Activated B cell treated with CpG ODN at 0.5 μM for 24 hours (primary cell): ENCODE measurements around the gene LIPC. TPM values are rescaled to one million over a fixed set of nuclear protein-coding genes. Genes with fewer than 3 reads are reported as not detected.

ENCODE experiments used
- ATAC-seq: fragments of 200-7000 bp; cut with Tn5 transposase; one replicate; pipeline ENCODE4 v1.10.0; 2021; ENCODE audit warnings: low read depth, mild to moderate bottlenecking, moderate library complexity
- CTCF ChIA-PET: fragments of 350-600 bp; sonication (Branson Sonifier 250); formaldehyde crosslinking; loops from one replicate; lab custom pipeline; 2021; ENCODE audit warnings: antibody characterized with exemption; lab: Charles Lee
- POLR2A ChIA-PET: fragments of 350-600 bp; sonication (Branson Sonifier 250); formaldehyde crosslinking; loops from one replicate; lab custom pipeline; 2021; ENCODE audit warnings: antibody characterized with exemption; lab: Charles Lee
- DNase-seq: peaks from one replicate; pipeline ENCODE4 v3.0.0; 2022
- H3K27ac Mint-ChIP-seq: one replicate; pipeline ENCODE4 v1.8.0; 2020; ENCODE audit warnings: mixed read lengths
- H3K27me3 Mint-ChIP-seq: one replicate; pipeline ENCODE4 v1.8.0; 2021; ENCODE audit warnings: mixed read lengths
- H3K36me3 Mint-ChIP-seq: one replicate; pipeline ENCODE4 v1.8.0; 2021; ENCODE audit warnings: low read depth, mixed read lengths
- H3K4me1 Mint-ChIP-seq: one replicate; pipeline ENCODE4 v1.8.0; 2021; ENCODE audit warnings: mixed read lengths
- H3K4me3 Mint-ChIP-seq: one replicate; pipeline ENCODE4 v1.8.0; 2020; ENCODE audit warnings: mild to moderate bottlenecking, mixed read lengths
- H3K9me3 Mint-ChIP-seq: one replicate; pipeline ENCODE4 v1.8.0; 2020; ENCODE audit warnings: mixed read lengths
- intact Hi-C: fragments of 100-400 bp; cut with micrococcal nuclease; formaldehyde crosslinking; loops from one replicate; pipeline ENCODE4 v1.15.1; 2024
- total RNA-seq: library from RNA; stranded (reverse); gene quantifications from 2 replicates; pipeline ENCODE4 v1.2.3, GENCODE V29; 2022
- TF ChIP-seq, protein P1 (sequence below): fragments of 200-600 bp; IDR thresholded peaks from one replicate; pipeline ENCODE4 v1.8.0; 2022; ENCODE audit warnings: antibody characterized with exemption, mild to moderate bottlenecking

Gene LIPC
- total RNA-seq, 1 donor from 2014 or later, result not detected

DNA sequence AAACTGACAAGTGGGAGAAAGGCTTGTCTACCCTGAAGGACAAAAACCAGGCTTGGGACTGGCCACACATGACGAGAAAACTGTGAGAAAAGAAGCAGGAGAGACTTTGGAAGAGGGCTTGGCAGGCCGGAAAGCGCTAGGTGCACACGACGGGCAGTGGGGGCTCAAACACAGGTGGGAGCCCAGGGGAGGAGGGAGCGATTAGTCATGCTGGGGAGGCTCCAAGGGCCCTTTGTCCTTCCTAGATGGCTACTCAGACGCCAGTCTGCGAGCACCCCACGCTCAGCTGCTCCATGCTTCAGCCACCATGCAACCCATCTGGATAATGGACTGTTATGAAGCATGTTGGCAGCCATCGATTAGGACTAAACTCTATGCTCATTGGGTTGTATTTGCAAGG is 17.1 kb downstream of the LIPC start:
- H3K4me1 Mint-ChIP-seq, result no peaks in the 10 kb centered on the region
- no peaks in the 10 kb centered on the region for H3K36me3 Mint-ChIP-seq
- ChIA-PET CTCF (no interaction called here), POLR2A (no interaction called here)
- ATAC-seq (no peak), DNase-seq (no peak)
- no peak overlapping the region for H3K4me3 Mint-ChIP-seq
- intact Hi-C loops, result no loop called here
- TF ChIP-seq, protein P1, sequence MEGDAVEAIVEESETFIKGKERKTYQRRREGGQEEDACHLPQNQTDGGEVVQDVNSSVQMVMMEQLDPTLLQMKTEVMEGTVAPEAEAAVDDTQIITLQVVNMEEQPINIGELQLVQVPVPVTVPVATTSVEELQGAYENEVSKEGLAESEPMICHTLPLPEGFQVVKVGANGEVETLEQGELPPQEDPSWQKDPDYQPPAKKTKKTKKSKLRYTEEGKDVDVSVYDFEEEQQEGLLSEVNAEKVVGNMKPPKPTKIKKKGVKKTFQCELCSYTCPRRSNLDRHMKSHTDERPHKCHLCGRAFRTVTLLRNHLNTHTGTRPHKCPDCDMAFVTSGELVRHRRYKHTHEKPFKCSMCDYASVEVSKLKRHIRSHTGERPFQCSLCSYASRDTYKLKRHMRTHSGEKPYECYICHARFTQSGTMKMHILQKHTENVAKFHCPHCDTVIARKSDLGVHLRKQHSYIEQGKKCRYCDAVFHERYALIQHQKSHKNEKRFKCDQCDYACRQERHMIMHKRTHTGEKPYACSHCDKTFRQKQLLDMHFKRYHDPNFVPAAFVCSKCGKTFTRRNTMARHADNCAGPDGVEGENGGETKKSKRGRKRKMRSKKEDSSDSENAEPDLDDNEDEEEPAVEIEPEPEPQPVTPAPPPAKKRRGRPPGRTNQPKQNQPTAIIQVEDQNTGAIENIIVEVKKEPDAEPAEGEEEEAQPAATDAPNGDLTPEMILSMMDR, result no peak
- no peaks in the 10 kb centered on the region for H3K9me3 Mint-ChIP-seq
- H3K27ac Mint-ChIP-seq, result no peak overlapping the region
- no peaks in the 10 kb centered on the region for H3K27me3 Mint-ChIP-seq

DNA sequence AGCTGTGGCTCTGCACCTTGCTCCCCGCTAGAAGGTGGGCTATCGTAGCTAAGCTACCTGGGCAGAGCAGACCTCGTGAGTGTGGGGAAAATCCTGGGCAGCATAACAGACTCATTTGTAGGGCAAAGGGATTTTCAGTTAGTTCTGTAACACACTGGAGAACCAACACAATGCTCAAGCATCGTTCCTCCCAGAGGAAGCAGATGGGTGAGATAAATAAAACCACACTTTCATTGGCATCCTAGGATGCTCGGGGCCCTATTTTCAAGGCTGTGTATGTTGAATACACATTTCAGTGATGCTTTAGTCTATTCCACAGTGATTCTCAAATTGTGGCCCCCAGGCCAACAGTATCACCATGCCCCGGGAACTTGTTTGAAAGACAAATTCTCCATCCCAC is 20.0 kb downstream of the LIPC start:
- no peaks in the 10 kb centered on the region for H3K4me1 Mint-ChIP-seq

DNA sequence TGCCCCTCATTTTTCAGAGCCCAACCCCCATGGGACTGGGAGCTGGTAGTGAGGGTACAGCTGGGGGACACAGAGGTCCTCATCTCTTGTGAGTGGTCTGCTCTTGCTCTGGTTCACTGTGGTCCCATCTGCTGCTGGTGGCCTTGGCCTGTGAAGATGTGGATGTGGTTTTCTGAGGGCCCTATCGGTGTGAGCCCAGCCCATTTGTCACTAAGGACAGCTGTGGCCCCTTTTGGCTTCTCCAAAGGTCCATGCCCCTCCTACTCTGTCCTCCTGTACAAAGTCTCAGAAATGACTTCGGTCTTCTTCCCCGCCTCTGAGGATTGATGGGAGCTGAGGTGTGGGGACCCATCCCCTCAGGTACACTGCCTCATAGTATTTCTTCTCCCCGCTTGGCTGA is 21.0 kb downstream of the LIPC start:
- intact Hi-C loops, result no loop called here
- TF ChIP-seq, protein P1, result no peak
- Mint-ChIP-seq H3K27me3 (peaks cover 6% of the 10 kb centered on the region), H3K4me3 (no peak overlapping the region), H3K27ac (no peak overlapping the region), H3K36me3 (no peaks in the 10 kb centered on the region), H3K9me3 (no peaks in the 10 kb centered on the region), H3K4me1 (no peaks in the 10 kb centered on the region)
- DNase-seq (no peak), ATAC-seq (no peak)
- ChIA-PET POLR2A (no interaction called here), CTCF (no interaction called here)

More for the DNA sequence above, 20.0 kb downstream of the LIPC start:
- H3K27me3 Mint-ChIP-seq, result no peaks in the 10 kb centered on the region
- no peak overlapping the region for H3K27ac Mint-ChIP-seq
- CTCF ChIA-PET, result no interaction called here
- no peaks in the 10 kb centered on the region for H3K9me3 Mint-ChIP-seq
- H3K36me3 Mint-ChIP-seq, result no peaks in the 10 kb centered on the region
- DNase-seq, result no peak
- H3K4me3 Mint-ChIP-seq, result no peak overlapping the region
- intact Hi-C loops, result no loop called here
- TF ChIP-seq, protein P1, result no peak
- POLR2A ChIA-PET, result no interaction called here
- ATAC-seq, result no peak

DNA sequence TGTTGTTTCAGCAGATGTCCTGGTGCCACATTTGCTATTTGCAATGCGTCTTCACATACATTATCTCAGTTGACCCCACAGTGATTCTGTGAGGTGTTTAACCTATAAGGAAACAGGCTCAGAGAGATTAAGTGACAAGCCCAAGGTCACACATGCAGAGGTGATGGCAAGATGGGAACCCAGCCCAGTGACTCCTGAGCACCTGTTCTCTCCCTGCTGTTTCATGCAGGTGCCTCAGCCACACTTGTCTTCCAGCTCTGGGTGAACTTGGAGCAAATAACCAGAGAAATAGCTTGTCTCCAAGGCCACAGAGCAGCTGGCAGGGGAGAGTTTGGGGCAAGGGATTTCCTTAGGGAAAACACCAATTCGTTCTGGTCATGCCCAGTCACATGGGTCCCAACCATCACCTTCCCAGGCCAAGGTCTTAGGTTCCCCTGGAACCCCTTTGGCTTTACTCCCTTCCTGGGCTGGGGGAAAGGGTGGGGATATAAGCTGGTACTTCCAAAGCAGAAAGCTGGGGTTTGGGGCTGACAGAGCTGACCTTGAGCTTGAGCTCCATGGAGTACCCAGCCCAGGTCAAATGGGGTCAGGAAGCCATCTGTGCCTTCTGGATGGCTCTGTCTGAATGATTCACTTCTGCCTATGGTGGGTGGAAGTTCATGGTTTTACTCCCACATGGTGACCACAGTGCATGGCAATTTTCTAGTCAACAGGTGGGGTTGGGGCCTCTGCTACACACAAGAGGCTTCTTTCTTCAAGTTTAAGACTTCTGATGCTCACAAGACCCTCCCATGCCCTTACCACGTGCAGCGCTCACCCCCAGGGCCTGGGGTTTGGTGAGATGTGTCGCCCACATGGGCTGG is 22.4 kb downstream of the LIPC start:
- Mint-ChIP-seq H3K4me3 (no peak overlapping the region), H3K9me3 (no peaks in the 10 kb centered on the region), H3K4me1 (no peaks in the 10 kb centered on the region), H3K27me3 (peaks cover 6% of the 10 kb centered on the region), H3K27ac (no peak overlapping the region), H3K36me3 (no peaks in the 10 kb centered on the region)
- ChIA-PET POLR2A (no interaction called here), CTCF (no interaction called here)
- no peak for DNase-seq
- TF ChIP-seq, protein P1, result no peak
- intact Hi-C loops, result no loop called here
- no peak for ATAC-seq

DNA sequence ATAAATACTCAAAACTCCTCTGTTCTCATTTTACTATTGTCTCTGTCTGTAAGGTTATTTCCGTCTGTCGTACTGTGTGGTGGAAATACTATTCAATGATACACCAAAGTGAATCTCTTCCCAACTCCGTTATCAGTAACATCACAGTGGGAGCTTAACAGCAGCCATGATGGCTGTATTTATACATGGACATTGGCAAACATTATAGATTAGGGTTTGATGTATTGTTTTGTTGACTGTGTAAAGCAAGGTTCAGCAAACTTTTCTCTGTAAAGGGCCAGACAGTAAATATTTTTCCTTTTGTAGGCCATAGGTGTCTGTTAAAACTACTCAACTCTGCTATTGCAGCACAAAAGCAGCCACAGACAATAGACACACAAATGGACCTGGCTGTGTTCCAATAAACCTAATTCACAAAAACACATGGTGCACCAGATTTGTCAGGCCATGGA is 23.2 kb downstream of the LIPC start:
- peaks cover 6% of the 10 kb centered on the region for H3K27me3 Mint-ChIP-seq
- TF ChIP-seq, protein P1, result no peak
- H3K4me1 Mint-ChIP-seq, result peaks cover 1% of the 10 kb centered on the region
- ChIA-PET CTCF (no interaction called here), POLR2A (no interaction called here)
- H3K9me3 Mint-ChIP-seq, result no peaks in the 10 kb centered on the region
- DNase-seq (no peak), ATAC-seq (no peak)
- intact Hi-C loops, result no loop called here
- H3K27ac Mint-ChIP-seq, result no peak overlapping the region
- H3K4me3 Mint-ChIP-seq, result no peak overlapping the region
- no peaks in the 10 kb centered on the region for H3K36me3 Mint-ChIP-seq
